ENCODE results near the gene GSX1. TPM values are rescaled to one million over a fixed set of nuclear protein-coding genes. Genes with fewer than 3 reads are reported as not detected.

GSX1 gene
- total and polyA plus RNA-seq, 9 donors: not detected

GRCh38 chr13:27834095-27834494 is 41.8 kb downstream of the GSX1 start:
- H3K27ac ChIP-seq: no peak overlapping the region
- intact Hi-C loops (cut with DNase I): no loop called here
- H3K27me3 ChIP-seq: no peaks in the 10 kb centered on the region
- no peaks in the 10 kb centered on the region for H3K9me3 ChIP-seq
- no peak for TF ChIP-seq POLR2A (IDR thresholded peaks at IDR 0.05)
- TF ChIP-seq EP300 (IDR thresholded peaks at IDR 0.05): no peak
- TF ChIP-seq CTCF (IDR thresholded peaks at IDR 0.05): no peak
- H3K4me3 ChIP-seq: no peak overlapping the region
- H3K36me3 ChIP-seq: no peaks in the 10 kb centered on the region
- WGBS, 3 donors: 12 to 33% (median 16%) methylated on average over 6 of the region's 6 CpGs
- no peak for DNase-seq
- no peaks in the 10 kb centered on the region for H3K4me1 ChIP-seq (ENCODE audit: insufficient read depth)

GRCh38 chr13:27835799-27836198 is 43.5 kb downstream of the GSX1 start:
- intact Hi-C loops (cut with DNase I): no loop called here
- Histone ChIP-seq H3K9me3 (no peaks in the 10 kb centered on the region), H3K27ac (no peak overlapping the region), H3K4me3 (no peak overlapping the region), H3K27me3 (no peaks in the 10 kb centered on the region), H3K4me1 (ENCODE audit: insufficient read depth) (no peaks in the 10 kb centered on the region), H3K36me3 (no peaks in the 10 kb centered on the region)
- TF ChIP-seq POLR2A (IDR thresholded peaks at IDR 0.05) (no peak), CTCF (IDR thresholded peaks at IDR 0.05) (no peak), EP300 (IDR thresholded peaks at IDR 0.05) (no peak)
- 82 to 85% (median 82%) methylated on average over 3 of the region's 3 CpGs for WGBS, 3 donors
- no peak for DNase-seq

DNA sequence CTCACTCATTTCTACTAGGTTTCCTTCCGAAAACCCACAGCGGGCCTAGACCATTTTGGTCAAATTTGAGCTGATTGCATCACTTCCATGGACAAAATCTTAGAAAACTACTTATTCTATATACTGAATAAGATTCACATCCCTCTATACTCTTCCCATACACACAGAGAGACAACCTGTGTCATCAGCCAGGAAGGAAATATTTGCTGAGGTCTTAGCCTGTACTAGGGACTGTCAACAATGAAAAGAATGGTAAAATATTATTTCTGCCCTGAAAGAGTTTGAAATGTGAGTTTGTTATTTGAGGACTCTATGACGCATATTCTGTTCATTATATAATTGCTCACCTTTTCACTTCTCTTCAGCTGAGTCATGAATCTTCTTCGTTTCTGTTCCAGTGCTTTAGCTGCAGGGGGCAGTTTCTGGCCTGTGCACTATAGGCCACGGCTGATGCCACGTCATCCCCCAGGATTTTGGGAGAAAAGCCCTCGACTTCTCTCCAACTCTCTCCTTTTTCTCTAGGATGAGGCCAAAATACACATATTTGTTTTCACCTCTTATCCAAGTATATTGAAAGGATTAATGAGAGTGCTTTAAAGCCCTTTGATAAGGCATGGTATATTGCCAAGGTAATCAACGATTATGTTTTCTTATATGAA is 47.7 kb downstream of the GSX1 start:
- Histone ChIP-seq H3K27ac (no peak overlapping the region), H3K9me3 (no peaks in the 10 kb centered on the region), H3K4me1 (ENCODE audit: insufficient read depth) (no peaks in the 10 kb centered on the region), H3K4me3 (no peak overlapping the region), H3K36me3 (no peaks in the 10 kb centered on the region), H3K27me3 (no peaks in the 10 kb centered on the region)
- intact Hi-C loops (cut with DNase I): no loop called here
- no peak for TF ChIP-seq EP300 (IDR thresholded peaks at IDR 0.05)
- TF ChIP-seq CTCF (IDR thresholded peaks at IDR 0.05): no peak
- no peak for TF ChIP-seq POLR2A (IDR thresholded peaks at IDR 0.05)
- 54 to 72% (median 56%) methylated on average over 8 of the region's 8 CpGs for WGBS, 3 donors
- no peak for DNase-seq

DNA sequence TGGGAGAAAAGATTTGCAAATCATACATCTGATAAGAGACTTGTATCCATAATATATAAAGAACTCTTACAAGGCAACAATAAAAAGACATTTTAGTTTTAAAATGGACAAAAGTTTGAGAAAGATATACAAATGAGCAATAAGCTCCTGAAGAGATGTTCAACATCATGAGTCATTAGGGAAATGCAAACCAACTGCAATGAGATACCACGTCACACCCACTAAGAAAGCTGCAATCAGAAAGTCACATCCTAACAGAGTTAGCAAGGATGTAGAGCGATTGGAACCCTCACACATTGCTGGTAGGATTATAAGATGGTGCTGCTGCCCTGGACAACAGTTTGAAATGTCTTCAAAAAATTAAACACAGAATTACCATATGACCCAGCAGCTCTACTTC is 50.3 kb downstream of the GSX1 start:
- Histone ChIP-seq H3K27me3 (no peaks in the 10 kb centered on the region), H3K4me1 (ENCODE audit: insufficient read depth) (no peaks in the 10 kb centered on the region), H3K36me3 (no peaks in the 10 kb centered on the region), H3K27ac (no peak overlapping the region), H3K9me3 (no peaks in the 10 kb centered on the region), H3K4me3 (no peak overlapping the region)
- TF ChIP-seq EP300 (IDR thresholded peaks at IDR 0.05) (no peak), CTCF (IDR thresholded peaks at IDR 0.05) (no peak), POLR2A (IDR thresholded peaks at IDR 0.05) (no peak)
- 74 to 83% (median 78%) methylated on average over 2 of the region's 2 CpGs for whole genome bisulfite sequencing, 3 donors
- DNase-seq: no peak
- intact Hi-C loops (cut with DNase I): no loop called here

Small RNAs within 50 kb of the gene (small RNA-seq; reads per million reads assigned to genes)
- not detected for gene RNU6-73P

Other genes with a start within 250 kb of the GSX1 start
- 1 to 10 TPM; 6.6 to 9.8 (median 7.8) TPM for gene LNX2, start 172.0 kb upstream of the GSX1 start, total RNA-seq
- gene LNX2, start 172.0 kb upstream of the GSX1 start, polyA plus RNA-seq: 1 to 10 TPM; 3.6 to 8.3 TPM
- 100 to 1,000 TPM in 6 of 7 donors, 10 to 100 TPM in 1; 83.7 to 194 (median 115) TPM for gene POLR1D, start 170.6 kb upstream of the GSX1 start, total RNA-seq
- gene POLR1D, start 170.6 kb upstream of the GSX1 start, polyA plus RNA-seq: 100 to 1,000 TPM; 174 to 223 TPM
- not detected for gene PDX1, start 127.5 kb downstream of the GSX1 start, total RNA-seq
- gene PDX1, start 127.5 kb downstream of the GSX1 start, polyA plus RNA-seq: not detected
- under 1 TPM in 2 of 7 donors, not detected in 5; 0.12 to 0.26 TPM for gene CDX2, start 176.8 kb downstream of the GSX1 start, total RNA-seq
- gene CDX2, start 176.8 kb downstream of the GSX1 start, polyA plus RNA-seq: under 1 TPM in 1 of 2 donors, not detected in 1; 0.02 TPM
- gene URAD, start 196.2 kb downstream of the GSX1 start, total RNA-seq: not detected
- gene URAD, start 196.2 kb downstream of the GSX1 start, polyA plus RNA-seq: not detected